ENCODE measurements around the gene TBC1D21.
"Not testable (repeated sequence)": the region's sequence is repeated elsewhere in the genome, so short reads cannot be mapped to it uniquely, and the experiment has no call there.

The TBC1D21 gene

DNA sequence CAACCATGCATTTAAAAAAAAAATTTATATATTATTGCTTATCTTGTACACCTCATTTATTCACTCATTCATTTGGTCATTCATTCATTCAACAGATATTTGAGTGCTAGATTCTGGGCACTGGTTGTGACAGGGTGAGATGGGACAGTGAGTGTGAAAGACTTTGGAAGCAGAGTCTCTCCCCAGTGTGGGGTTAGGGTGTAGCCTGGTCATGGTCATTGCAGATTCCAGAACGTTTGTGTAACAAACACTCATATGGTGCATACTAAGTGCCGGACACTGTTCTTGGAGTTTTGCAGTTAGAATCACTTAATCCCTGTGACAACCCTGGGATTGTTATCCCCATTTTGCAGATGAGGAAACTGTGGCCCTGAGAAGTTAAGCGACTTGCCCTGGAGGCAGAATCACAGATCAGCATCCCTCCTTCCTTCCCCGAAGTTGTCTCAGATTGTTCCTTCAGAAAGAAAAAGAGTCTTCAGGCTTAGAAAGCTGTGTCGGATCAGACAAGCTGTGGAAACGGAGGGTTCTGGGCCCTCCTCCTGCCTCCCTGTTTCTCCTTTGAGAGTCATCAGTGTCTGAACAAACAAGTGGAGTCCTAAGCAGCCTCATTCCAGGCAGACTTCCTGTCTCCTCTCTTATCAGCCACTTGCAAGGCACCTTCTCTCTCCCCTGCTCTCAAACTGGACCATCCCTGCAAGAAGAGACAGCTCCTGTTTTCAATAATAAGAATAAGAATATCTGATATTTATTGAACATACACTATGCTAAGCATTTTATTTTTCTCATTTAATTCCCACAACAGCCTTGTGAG lies 59.2 kb downstream of the TBC1D21 start:
- DNase-seq, result no peak

DNA sequence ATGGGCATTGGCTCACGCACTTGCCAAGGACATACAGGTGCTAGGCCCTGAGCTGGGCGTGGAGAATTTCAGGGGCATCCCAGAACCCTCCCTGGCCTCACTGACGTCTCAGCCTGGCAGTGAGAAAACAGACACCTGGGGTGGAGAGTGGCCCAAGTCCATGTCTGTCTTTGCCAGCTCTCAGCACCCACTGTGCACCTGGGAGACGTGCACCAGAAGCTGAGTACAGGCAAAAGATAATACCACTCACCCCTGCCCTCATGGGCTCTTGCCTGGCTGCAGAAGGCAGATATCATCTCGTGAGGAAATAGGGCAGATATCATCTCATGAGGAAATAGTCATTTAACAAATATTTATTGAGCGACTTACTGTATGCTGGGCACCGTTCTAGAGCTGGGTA lies 60.9 kb downstream of the TBC1D21 start:
- DNase-seq, result no peak

DNA sequence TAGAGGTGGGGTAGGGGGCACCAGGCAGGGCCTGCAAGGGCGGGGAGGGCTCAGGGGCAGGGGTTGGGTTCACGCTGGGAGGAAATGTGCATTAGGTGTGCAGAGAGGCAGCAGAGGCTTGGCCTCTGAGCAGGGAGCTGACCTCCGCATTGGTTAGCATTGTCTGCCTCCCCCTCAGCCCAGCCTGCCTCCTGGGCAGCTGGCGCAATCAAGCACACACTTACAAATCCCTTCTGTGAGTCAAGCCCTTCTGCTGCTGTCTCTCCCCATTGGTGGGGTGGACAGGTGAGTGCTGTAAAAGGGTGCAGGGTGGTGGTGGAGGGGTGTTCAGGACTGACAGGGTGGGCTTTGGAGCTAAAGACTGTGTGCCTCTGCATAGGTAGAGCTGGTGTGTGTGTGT lies 62.2 kb downstream of the TBC1D21 start:
- no peak for DNase-seq

DNA sequence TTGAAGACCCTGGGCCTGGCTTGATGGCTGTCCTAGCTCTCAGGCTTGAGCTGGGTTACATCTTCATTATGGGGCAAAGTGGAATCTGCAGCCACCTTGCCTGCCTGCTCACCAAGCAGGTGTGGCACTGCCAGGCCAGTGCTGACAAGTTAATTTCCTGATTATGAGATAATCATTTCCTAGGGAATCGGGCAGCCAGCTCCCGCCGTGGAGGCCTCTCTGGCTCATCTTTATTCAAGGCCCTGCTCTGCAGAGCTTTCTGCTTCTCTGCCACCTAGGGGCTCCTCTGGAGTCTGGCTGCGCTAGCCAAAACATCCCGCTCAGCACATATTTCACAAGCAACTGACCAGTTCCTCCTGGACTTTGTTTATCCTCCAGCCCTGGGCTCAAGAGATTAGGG lies 62.8 kb downstream of the TBC1D21 start:
- no peak for DNase-seq

DNA sequence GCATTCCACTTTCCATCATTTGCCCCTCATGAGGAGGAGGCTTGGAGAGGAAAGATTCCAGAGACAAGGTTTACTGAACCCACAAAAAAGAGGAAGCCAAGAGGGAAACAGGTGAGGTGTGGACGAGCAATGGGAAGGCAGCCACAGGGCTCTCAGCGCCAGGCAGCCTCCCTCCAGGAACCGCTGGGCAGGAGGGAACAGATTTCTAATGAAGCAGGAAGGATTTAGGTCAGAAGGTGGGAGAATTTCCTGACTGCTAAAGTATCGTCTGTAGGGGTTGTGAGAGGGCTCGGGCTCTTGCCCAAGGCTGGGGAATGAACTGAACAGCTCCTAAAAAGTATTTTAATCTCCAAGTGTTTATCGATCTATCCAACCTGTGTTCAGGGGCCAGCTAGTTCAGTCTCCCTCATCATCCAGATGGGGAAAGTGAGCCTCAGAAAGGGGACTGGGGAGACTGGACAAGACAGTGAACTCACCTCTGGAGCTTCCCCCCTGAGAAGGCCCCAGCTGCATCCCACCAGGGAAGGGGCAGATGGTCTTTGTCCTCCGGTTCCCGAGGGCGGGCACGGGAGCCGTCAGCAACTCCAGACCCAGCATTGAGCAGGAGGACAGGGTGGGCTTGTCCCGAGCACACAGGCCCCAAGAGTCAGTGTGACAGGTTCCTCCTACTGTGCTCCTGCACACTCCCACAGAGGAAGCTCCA lies 63.4 kb downstream of the TBC1D21 start:
- DNase-seq, result no peak

DNA sequence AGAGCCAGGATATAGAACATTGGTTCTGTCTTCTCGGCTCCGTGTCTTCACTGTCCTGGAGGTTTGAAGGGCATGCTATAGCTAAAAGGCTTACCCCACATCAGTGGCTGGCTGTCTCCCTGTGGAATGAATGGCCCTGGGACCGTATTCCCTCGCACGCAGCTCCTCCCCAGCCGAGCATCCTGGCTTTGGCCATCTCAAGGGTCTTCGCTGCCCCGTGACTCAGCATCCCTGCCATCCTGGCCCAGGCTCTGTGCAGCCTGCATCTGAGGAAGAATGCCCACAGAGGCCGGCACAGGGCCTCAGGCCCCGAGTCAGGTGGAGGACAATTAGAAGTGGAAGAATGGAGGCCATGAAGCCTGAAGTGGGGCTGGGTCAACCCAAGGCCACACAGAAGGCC lies 63.9 kb downstream of the TBC1D21 start:
- DNase-seq, result no peak

DNA sequence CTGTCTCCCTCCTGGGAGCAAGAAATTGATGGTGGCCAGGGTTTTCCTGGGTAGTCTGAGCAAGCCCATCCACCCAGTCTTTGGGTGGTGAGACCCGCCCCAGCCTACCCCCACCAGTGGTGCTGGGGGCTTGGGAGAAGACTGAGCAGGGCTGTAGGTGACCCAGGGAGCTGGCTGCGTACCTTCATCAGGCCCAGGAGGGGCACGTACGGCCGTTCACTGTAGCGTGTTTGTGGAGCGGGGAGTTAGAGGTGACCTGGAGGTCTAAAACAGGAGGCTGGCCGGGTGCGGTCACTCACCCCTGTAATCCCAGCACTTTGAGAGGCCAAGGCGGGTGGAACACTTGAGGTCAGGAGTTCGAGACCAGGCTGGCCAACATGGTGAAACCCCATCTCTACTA lies 64.4 kb downstream of the TBC1D21 start:
- no peak for DNase-seq

DNA sequence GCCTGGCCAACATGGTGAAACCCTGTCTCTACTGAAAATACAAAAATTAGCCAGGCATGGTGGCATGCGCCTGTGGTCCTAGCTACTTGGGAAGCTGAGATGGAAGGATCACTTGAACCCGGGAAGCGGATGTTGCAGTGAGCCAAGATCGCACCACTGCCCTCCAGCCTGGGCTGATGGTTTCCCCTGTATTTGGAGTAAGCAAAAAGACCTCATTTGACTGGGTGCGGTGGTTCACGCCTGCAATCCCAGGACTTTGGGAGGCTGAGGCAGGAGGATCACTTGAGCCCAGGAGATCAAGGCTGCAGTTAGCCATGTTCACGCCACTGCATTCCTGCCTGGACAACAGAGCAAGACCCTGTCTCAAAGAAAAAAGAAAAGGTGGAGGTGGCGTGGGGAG lies 65.2 kb downstream of the TBC1D21 start:
- not testable (repeated sequence) for DNase-seq

All from activated CD4-positive, alpha-beta T cell treated with anti-CD3 and anti-CD28 coated beads, Interleukin-2, amount 50 U/mL, for 48 hours (primary cell).